Activated T-helper 1 cell treated with Interleukin-2 at 50 U/mL for 16 hours (primary cell): ENCODE data around the gene COA4.
"Not testable (repeated sequence)": the region's sequence is repeated elsewhere in the genome, so short reads cannot be mapped to it uniquely, and the experiment has no call there.

Source experiments
- DNase-seq: peaks from one replicate; pipeline ENCODE4 v3.0.0-alpha.2; 2020; ENCODE audit warnings: low read depth

Gene COA4

DNA sequence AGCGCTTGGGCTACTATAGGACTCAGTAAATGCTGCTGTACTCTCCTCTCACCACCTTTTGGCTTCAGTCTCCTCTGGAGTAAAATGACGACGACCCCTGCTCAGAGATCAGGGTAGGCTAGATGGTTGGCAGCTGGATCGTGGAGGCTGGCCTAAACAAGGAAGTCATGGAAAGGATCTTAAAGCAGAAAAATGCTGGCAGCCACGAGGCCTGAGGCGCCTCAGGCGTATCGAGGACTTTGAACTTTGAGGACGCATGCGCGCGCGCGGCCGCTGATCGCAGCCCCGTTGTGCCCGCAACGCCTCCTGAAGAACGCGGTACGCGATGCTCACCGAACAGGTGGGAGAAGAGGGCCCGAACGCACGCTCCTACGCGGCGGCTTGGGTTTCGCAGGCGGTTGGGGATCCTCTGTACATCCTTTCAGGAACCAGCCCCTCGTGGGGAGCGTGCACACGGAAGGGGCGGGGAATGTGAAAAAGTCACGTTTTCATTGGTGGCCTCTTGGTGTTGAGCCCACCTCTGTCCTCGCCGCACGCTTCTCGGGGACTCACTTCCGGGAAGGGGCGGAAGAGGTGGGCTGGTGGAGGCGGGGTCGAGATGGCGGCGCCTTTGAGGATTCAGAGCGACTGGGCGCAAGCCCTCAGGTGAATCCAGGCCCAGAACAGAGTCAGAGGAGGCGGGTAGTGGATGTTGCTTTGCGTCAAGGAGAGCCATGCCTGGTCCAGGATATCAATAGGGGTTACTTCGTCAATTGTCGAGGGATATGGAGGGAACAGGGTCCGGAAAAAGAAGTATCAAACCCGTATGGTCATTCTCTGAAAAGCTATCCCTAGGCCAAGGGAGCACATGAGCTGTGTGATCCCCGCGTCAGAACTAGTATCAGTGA lies at the start of gene COA4, which contains the start of gene PAAF1:
COA4 (minus strand) TSS at position 423 of the 887 bp plus-strand sequence. CDS start 3,468 bp downstream, outside the sequence.
PAAF1 (plus strand) TSS at position 576 of the 887 bp plus-strand sequence; CDS start at position 599, 23 bp downstream.
- peak; percentile 90 for DNase-seq

DNA sequence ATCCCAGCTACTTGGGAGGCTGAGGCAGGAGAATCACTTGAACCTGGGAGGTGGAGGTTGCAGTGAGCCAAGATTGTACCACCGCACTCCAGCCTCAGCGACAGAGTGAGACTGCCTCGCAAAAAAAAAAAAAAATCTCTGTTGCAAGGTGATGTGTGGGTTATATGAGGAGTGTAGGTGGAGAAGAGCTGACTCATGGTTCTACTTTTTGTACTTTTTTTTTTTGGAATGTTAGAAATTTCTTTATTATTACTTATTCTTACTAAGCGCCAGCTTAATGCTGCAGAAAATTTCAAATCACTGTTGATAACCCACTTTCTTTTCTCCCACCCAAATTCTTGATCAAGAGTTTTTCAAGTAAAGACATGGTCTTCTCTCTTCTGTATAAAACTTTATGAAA lies 44.5 kb upstream of the COA4 start:
- no peak for DNase-seq

DNA sequence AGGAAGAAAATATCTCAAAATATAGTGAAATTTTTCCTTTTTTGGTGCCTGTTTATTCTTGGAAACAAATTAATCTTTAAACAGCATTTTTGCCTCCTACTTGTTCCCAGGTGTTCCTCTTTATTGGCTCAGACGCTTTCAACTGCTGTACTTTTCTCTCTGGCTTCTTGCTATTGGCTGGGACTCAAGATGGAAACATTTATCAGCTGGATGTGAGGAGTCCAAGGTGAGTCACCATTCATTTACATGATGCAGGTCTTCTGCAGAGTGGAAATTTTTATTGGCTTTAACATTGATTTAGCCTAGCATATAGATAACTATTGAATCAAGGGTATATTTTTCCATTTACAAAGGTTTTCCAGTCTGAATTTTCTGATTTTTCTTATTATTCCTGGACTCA lies 39.8 kb upstream of the COA4 start:
- no peak for DNase-seq

DNA sequence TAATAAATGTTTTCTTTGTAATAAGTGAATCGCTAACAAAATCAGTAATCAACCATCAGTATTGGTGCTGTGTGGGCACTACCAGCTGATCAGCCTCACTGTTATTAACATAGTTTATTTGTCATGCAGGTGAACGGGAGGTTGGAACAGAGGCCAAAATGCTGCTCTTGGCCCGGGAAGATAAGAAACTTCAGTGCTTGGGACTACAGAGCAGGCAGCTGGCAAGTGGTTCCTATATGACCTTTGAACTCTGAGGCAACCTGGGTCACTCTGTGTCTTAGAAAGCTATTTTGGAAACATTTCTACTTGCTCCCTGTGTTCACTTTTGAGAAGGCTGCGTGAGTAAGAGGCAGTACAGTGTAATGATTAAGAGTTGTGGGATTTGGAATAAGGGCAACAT lies 37.6 kb upstream of the COA4 start:
- no peak for DNase-seq

DNA sequence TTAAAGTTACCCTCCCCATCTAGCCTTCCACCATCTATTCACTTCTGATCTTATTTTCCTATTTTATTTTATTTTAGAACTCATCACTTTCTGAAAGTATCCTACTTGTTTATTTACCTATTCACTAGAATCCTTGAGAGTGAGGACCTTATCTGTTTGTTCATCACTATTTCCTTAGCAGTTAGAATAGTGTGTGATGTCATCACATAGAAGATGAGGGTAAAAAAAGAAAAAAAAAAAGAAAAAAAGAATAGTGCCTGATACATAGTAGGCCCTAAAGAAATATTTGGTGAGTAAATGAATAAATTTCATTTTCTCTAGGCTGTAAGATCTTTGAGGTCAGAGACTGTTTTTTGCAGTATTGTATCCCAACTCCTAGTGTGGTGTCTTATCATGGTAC lies 36.8 kb upstream of the COA4 start:
- DNase-seq = no peak

DNA sequence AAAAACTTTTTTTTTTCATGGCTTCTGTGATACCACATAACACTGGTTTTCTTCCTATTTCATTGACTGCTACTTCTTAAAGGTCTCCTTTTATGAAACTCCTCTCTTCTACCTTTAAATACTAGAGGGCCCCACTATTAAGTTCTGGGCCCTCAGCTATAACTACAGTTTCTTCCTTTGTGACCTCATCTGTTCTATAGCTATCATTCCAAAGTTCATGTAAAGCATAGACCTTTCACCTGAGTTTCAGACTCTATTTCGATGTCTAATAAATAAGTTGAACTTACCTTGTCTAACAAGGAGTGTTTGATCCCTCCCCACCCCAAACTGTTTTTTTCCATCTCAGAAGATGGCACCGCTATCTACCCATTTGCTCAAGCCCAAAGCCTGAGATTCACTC lies 35.4 kb upstream of the COA4 start:
- DNase-seq = no peak

DNA sequence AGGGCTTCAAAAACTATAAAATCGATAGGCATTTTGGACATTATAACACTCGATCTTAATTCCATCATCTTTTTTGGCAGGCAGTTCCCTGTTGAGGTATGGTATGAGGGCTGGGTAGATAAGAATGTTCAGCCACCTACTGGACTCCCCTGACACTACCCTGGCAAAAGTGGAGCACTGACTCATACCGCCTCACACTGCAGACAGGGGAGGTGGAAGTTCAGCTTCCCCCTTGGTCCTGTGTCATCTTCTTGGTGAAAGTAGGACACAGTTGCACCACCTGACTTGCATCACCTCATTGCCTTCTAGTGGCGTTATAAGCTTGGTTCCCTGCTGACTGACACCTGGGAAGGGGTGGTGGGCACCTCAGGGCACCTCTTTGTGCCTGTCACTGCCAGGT lies 30.5 kb upstream of the COA4 start:
- no peak for DNase-seq

DNA sequence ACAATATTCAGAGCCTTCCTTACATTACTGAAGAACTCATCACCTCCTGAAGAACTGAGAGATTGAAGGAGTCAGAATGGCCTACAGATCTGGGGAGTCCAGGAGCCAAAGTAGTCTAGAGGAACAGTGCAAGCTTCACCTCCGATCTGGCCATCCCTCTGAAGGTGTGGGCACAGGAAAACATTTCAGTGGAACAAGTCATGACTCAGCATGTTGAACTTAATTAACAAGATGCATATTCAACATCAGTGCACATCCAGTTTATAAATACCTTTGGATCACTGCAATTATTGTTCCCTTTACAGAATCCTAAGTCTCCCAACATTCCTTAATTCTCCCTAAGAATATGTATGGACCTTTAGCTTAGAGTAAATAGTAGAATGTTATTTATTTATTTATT lies 25.7 kb upstream of the COA4 start:
- no peak for DNase-seq

DNA sequence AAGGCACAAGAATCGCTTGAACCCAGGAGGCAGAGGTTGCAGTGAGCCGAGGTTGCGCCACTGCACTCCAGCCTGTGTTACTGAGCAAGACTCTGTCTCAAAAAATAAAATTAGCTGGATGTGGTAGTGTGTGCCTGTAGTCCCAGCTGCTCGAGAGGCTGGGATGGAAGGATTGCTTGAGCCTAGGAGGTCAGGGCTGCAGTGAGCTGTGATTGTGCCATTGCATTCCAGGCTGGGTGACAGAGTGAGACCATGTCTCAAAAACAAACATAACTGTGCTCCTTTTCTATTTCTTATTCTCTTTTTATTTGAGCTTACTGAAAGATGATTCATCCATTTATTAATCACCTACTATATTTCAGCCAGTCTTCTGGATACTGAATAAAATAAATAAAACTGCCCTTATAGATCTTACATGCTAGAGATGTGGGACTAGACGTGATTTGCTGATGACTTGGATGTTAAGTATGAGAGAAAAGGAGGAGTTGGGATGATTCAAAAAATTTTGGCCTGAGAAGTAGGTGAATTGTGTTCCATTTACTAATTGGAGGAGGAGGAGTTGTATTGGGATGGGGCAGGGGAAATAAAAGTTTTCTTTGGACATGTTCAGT lies 18.2 kb upstream of the COA4 start:
- DNase-seq = no peak

DNA sequence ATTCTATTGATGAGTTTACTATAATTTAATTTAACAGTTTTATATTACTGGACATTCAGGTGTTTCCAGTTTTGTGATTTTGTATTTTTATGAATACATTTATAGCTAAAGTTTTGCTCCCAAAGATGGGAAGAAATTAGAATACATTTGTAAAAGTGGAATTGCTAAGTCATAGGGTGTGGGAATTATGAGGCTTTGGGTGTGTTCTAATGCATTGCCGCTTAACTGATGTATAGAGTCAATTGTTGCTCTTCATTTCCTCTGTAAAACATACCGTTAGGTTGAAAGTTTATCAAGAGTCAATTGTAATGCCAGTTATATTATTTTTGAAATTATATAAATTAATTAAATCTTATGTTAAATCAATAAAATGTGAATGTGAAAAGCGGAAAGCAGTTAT lies 16.4 kb upstream of the COA4 start:
- DNase-seq = no peak

DNA sequence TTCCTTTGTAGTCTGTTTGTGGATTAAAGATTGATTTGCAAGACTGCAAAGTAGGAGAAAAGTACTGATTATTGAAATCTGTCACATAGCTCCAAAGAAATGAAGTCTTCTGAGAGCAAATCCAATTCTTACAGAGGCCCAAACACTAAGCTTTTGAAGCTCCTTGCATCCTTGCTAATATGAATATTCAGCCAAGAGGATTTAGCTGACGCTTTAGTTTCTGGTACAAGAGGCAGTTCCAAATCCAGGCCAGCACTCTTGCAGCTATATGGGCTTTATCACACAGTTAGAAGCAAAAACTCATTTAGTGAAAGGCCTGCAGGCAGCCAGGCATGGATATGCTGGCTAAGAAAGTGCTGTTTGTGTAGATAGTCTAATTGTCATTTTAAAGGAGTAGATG lies 12.9 kb upstream of the COA4 start:
- DNase-seq = no peak

DNA sequence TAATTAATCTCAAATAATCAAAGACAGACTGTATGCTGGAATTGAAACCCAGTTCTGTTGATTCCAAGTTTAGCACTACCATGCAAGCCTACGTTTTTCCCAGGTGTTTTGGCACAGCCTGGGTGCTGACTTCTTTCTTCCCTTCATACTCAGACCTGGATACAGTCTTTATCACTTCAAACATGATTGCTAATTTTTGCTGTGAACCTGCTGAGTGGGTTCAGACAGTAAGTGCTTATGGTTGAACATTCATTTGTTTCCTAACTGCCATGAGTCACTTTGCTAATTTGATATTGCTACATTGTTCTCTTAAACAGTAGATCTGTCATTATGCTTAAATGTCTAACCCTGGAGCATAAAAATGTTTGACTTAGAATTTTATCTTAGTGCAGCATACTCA lies 12.4 kb upstream of the COA4 start:
- no peak for DNase-seq

DNA sequence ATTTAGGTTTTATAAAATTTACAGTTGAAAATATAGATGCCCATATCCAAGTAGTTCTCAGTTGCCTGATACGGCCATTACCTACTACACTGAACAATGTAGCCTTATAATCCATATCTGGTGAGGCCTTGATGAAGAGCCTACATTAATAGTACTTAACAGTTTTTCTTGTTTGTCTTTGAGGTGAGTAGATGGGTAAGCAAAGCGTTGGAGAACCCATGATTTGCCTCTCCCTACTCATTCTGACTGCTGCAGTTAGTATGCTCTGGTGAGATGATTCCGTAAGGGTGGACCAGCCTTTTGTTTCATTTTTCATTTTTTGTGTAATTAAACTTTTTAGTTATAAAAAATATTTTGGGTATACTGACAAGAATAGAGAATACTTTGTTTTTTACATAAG lies 11.6 kb upstream of the COA4 start:
- no peak for DNase-seq

DNA sequence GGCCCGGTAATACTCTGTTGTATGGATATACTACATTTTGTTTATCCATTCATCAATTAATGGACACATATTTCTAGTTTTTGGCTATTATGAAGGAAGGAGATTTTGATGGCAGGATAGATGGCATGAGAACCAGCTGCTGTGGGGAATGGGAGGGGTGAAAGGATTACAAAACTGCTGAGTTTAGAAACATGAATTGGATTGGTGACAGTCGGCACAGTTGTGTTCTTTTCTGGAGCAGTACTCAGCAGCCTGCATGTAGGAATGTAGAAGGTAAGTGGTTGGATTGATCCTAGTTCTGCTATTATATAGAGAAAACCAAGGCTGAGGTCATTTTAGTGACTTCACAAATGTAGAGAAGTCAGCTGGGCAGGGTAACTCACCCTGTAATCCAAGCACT lies 7.2 kb upstream of the COA4 start:
- DNase-seq = no peak

DNA sequence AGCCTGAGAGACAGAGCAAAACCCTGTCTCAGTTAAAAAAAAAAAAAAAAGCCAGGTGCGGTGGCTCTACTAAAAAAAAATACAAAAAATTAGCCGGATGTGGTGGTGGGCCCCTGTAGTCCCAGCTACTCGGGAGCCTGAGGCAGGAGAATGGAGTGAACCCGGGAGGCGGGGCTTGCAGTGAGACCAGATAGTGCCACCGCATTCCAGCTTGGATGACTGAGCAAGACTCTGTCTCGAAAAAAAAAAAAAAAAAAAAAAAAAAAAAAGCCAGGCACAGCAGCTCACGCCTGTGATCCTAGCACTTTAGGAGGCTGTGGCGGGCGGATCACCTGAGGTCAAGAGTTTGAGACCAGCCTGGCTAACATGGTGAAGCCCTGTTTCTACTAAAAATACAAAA lies 3.8 kb upstream of the COA4 start:
- DNase-seq = not testable (repeated sequence)

DNA sequence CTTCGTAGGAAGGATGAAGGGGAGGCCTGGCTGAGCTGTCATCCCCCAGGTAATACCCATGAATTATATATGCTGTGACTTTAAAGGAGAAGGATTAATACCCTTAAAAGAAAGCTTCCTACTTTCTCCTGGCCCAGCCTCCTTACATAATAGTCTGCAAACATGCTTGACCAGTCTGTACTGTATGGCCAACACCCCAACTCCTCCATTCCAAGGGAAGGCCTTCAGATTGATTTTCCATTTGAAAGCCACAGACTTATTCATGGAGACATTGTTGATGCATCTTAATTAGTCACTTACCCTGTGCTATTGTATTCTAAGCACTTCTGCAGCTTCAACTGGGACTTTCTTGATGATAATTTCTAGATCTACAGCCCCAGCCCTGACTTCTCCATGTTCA lies 2.1 kb upstream of the COA4 start:
- DNase-seq = no peak

DNA sequence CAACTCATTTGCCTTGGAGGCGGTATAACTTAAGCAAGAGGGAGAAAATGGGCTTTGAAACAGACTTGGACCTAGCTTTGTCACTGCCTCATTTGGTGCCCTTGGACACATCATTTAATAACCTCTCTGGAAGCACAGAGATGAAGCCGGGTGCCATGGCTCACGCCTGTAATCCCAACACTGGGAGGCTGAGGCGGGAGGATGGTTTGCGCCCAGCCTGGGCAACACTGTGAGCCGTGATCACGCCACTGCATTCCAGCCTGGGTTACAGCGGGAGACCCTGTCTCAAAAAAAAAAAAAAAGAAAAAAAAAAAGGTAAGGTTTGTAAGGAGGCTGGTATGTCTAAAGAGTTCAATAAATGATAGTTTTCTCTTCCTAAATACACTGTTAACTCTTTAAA lies 806 bp downstream of the COA4 start:
- DNase-seq = no peak

DNA sequence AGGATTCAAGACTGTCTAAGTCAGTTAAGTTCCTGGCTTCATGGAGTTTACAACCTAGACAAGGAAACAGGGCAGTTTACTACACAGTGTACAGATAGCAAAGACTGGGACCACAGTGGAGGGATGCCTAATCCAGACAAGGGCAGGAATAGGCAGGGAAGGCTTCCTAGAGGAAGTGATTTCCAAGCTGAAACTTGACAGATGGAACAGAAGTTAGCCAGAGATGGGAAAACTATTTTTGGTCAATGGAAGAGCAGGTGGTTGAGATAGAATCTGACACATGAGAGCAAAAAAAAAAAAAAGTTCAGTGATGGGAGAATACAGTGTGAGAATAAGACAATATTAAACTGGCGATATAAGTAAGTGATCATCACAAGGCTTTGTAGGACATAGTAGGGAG lies 1.3 kb downstream of the COA4 start:
- no peak for DNase-seq

DNA sequence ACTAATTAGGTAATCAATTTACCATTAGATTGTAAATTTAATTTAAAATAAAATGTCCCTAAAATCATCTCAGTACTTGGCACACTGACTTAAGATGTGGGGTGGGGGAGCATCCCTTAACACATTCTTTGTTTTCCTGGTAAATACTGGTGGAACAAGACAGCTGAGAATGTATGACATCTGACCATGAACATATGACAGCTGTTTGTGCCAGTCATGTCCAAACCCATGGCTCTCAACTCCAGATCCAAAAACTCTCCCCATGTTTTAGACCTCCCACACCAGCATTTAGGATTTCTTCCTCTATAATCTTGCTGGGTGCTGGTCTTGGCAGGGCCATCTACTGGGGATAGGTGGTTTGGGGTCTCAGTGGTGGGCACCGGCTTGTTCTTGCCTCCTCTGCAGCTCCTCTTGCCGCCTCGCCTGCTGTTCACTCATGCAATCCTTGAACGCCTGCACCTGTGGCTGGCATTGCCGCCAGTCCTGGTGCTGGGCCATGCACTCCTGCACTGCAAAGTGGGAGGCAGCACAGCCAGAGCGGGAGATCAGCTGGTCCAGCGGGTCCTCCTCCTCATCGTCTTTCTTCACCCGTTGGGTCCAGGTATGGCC lies 3.8 kb downstream of the COA4 start:
- no peak for DNase-seq

DNA sequence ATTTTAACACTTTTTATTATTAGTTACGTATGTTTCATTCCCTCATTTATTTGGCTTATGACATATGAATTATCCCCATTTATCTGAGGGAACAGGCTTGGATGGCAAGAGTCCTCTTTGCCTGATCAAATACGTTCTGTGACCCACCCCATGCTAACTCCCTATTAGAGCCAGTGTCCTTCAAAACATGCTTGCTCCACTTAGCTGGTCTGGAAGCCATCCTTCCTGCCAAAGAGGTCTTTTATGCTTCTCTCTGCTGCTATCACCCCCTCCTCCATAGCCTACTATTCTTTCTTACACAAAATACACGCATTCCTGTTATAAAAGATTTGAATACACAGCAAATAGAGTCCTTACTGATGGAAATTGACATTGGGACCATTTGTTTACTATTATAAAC lies 6.4 kb downstream of the COA4 start:
- DNase-seq = no peak

DNA sequence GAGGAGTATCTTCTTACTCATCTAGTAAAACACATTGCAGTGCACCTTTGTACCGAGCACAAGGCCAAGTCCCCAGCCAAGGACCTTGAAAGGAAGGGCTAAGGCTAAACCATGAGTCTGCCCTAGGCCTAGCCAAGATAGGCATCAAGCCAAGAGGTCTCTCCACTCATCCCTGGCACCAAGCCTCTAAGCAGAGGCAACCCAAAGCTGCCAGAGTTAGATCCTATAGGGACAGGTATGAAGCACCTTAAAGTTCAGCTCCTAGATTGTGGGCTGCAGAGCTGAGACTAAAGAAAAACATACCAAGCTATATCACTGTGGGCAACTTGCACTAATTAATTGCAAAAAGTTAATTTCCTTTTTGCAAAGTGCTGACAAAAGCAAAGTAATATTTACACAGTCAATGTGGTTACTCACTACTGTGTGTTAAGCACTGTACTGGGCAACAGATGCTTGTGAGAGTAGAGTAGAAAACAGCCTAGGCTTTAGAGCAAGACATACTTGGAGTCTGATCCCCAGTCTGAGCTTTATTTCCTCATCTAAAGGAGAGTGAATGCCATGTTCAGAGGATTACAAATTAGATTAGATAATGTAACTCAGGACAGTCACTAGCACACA lies 7.2 kb downstream of the COA4 start:
- DNase-seq = no peak

DNA sequence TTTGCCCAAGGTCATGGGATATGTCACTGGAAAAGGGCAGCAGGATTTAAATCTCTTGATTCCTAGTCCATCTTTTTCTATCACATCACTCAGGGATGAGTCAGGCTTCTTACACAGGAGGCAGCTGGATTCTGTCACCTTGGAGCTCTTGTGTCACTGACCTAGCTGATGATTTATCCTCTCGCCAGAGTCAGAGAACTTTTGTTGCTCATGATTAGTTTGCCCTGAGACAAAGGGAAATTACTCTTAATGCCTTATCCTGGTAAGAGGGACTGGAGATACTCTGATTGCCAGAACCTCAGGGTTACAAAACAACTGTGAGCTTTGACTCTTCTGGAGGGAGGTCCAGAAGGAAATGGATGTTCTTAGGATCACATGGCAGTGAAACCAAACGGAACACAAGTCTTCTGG lies 10.1 kb downstream of the COA4 start:
- DNase-seq = no peak

DNA sequence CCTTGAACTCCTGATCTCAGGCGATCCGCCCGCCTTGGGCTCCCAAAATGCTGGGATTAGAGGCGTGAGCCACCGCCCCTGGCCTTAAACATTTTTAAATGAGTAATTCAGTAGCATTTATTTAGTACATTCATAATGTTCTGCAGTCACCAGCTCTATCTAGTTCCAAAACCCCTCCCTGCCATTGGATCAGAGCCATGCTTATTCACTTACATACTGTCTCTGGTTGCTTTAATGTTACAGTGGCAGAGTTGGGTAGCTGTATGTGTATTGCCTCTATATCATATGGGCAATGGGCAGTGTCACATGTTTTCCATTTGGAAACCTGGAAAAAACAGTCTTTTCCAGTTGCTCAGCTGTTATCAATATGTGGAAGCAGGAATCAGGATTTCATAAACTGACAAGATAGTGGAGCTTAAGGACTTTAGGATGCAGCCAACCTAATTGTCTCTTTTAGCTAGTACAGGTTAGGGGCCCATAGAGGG lies 10.5 kb downstream of the COA4 start:
- DNase-seq = no peak
